GM10847 (cell line): ENCODE results near the gene AADAC.

Source experiments
- POLR2A ChIP-seq: IDR thresholded peaks from 2 replicates; pipeline ENCODE4 v1.6.1; 2011; ENCODE audit not compliant: insufficient read length; ENCODE audit errors: extremely low read depth

The AADAC gene

DNA sequence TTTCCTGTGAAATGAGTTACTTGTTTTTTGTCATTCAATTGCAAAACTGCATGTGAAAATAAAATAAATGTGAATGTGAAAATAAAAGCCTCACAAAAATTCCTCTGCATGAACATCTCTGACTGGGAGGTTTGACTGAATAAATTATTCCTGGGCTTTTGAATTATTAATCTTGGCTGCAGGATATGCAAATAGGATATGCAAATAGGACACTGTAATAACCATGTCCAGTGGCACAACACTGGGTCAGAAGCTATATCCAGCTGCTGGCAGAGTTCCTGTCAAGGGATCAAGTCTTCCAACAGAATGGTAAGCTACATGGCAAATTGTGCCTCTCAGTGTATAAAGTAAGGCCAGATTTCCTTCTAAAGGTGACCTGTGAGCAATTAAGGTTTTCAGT lies 59.5 kb downstream of the AADAC start, which contains the start of gene SUCNR1:
Gene SUCNR1, plus strand, starts transcription at position 246 of the 400 bp plus-strand sequence. CDS start 6,250 bp downstream, outside the sequence.
- TF ChIP-seq POLR2A: no peak

DNA sequence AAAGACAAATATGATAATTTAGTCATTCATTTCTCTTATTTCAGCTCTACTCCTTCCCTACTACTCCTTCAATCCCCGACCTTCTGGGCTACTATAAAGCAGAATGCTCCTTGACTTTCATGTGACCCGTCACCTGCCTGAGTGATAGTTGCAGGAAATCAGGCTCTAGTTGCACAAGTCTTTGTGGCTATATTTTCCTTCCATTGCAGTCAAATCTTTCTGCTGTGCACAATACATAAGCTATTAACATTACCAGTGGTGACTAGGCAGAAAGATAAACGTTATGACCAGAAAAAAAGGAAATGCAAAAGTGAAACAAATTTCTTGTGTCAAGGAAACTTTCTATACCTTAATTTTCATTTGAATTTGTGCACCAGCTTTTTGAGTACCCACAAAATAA lies 61.8 kb downstream of the AADAC start:
- TF ChIP-seq POLR2A: no peak

DNA sequence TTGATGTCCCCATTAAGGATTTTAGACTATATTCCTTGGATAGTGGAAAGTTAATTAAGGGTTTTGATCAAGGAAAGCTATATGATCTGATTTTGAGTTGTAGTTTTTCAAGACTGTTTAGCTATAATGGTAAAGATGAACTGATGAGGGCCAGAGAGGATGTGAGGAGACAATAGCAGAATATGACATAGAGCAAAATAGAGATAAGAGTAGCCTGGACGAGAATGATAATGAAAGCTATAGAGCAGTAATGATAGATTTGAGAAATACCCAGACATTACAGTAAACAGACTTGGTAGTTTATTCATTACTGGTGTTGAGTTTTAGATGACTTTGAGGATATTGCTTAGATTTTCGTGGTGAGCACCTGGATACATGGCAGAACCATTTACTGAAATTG lies 63.4 kb downstream of the AADAC start:
- TF ChIP-seq POLR2A: no peak
